Stimulated activated CD8-positive, alpha-beta memory T cell treated with anti-CD3 and anti-CD28 coated beads, Interleukin-15, amount 100 ng/mL, for 24 hours (primary cell): Measurements from ENCODE around the gene NCF2.

Experiments
- DNase-seq: peaks from one replicate; pipeline ENCODE4 v3.0.0-alpha.2; 2020; ENCODE audit warnings: low read depth

The NCF2 gene

GRCh38 chr1:183552441-183552840, 37.8 kb downstream of the NCF2 start:
- no peak for DNase-seq

DNA sequence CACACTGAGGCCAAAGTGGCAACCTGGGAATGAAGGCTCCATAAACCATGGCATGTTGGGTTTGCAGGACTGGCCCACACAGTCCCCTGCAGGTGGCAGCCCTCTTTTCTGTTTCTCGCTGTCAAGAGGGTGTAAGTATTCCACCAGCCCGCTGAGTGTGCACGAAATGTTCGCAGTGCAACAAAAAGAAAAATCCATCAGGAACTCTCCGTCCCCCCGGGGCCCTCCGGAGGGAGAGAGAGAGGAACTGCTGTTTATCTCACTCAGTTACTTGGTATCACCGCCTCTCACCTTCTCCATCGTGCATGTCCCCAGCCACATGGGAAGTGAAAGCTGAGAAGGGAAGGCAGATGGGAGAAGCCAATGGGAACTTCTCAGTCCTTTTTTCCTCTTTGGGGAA, 38.3 kb downstream of the NCF2 start:
- no peak for DNase-seq

DNA sequence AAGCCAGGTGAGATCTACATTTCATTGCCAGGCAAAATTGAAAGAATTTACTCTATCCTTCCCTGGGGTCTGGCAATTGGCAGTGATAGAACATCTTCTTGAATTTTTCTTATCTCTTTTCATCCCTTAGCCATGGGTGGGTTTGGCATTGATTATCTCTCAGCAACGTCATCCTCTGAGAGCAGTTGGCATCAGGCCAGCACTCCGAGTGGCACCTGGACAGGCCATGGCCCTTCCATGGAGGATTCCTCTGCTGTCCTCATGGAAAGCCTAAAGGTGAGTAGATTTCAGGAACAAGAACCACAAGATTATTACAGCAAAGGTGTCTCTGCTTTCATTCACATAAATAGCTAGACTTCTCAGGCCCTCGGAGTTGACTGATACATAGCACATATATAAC, 39.3 kb downstream of the NCF2 start:
- no peak for DNase-seq

GRCh38 chr1:183548116-183548515, 42.1 kb downstream of the NCF2 start:
- DNase-seq, result no peak

DNA sequence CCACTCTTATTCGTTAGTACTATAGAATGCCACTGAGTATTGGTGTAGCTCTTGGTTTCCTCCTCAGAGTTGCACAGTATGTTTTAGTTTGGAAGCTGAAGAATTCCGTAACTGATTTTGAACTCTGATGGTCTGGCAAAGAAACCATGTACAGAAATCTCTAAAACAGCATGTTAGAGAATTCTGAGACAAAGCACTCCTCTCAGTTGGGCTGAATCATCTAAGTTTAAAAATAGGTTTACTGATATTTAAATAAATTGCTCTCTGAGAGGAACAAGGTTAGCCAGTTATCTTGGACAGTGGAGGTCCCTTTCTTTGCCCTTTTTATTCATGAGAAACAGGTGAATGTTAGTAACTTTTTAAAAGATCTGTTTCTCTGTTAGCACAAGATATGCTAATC, 43.8 kb downstream of the NCF2 start:
- no peak for DNase-seq

DNA sequence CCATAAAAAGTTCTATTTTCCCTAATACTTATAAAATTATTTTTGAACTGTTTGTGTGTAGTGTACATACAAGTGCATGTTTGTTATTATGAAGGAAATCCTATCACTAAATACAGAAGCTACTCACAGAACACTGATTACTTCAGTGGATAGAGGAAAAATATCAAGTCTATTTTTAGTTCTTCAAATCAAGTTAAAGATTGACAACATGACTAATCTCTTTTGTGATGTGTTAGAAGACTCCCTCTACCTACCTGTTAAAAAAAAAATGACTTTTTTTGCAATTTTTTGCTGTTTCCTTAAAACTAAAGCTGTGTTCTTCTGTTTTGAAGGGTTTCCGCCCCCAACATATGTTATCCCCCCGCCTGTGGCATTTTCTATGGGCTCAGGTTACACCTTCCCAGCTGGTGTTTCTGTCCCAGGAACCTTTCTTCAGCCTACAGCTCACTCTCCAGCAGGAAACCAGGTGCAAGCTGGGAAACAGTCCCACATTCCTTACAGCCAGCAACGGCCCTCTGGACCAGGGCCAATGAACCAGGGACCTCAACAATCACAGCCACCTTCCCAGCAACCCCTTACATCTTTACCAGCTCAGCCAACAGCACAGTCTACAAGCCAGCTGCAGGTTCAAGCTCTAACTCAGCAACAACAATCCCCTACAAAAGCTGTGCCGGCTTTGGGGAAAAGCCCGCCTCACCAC, 45.5 kb downstream of the NCF2 start:
- DNase-seq, result no peak

DNA sequence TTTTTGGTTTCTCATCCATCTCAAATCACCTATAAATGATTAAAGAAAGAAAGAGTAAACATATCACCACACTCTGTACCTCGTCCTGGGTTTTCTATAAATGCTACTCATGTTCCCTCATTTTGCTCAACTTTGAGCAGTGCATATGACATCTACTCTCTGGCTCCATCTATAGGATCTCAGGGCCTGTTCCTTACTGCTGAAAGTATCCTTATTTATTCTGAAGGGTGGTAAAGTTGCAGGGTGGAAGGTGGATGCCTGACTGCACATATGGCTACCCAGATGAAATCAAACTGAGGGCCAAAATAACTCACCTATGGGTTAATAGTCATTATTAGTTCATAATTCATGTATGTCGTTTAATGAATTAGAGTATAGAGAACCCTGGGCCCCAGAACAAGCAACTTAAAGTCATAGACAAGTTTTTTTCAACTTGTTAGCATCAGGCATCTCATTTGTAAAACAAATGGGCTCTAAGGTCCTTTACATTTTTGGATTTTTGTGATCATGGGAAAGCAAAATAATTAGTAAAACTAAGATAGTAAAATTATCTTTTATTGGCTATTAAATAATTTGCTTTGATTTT, 46.5 kb downstream of the NCF2 start:
- DNase-seq, result no peak

- DNase-seq, result no peak
Observed at GRCh38 chr1:183537405-183537804, 52.9 kb downstream of the NCF2 start.

DNA sequence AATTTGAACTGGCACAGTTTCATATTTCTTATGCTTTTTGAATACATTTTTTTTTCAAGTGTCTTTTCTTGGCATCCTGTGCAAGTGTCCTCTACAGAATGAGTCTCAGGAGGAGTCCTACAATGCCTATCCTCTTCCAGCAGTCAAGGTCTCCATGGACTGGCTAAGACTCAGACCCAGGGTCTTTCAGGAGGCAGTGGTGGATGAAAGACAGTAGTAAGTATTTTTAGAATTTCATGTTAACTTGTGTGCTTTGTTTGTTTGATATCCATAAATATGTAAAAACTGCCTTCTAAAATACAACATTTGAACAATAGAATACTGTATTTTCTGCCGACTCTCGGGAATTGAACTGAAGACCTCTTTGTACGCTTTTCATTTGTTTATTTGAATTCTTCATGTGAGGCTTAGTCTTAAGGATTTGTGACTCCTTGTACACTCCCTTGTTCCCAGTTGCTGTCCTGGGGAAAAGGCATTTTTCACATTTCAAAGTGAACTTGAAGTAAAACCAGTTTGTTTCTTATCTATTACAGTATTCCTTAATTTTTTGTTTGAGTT, 56.6 kb downstream of the NCF2 start:
- DNase-seq, result no peak

DNA sequence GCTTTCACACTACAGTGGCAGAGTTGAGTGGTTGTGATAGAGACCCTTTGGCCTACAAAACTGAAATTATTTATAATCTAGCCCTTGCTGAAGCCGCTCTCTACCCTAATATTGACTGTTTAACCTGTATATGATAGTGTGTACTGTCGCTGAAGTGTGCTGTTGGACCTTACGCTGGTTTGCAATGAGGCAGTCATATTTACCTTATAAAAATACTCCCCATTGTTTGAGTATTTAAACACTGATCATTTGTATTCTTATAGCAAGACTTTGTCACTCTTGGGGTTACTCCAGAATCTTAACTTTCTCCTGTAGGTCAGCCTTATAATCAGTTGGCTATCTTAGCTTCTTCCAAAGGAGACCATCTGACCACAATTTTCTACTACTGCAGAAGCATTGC, 61.7 kb downstream of the NCF2 start:
- no peak for DNase-seq

DNA sequence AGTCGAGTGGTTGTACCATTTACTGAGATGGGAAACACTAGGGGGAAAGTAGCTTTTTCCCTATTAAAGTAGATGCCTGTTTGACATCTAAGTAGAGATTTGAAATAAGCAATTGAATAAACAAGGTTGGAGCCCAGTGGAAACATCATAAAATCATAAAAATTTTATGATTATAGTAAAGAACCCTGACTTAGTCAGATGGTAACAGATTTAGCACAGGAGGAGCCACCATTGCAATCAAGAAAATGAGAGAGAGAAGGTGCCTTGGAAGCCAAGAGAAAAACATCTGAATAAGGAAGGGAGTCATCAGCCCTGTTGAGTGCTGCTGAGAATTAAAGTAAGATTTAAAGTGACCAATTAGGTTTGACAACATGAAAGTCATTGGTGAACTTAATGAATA, 68.2 kb downstream of the NCF2 start:
- DNase-seq, result no peak

DNA sequence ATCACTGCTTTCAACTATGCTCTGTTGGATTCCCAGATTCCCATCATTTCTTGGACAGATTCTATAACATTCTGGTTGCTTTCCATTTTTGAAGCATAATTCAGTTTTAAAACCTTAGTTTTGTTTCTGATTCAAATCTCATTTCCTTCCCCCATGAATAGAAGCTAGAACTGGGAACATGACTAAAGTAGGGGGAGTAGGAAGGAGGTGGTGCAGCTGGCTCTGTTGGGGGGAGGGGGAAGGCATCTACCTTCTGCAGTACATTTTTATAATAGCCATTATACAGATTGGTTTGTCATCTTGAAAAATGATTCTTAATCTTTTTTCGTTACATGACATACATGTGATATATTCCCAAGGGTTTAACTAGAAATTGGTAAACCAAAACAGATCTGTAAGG, 69.9 kb downstream of the NCF2 start:
- DNase-seq, result no peak

GRCh38 chr1:183517401-183517800, 72.9 kb downstream of the NCF2 start:
- no peak for DNase-seq

- no peak for DNase-seq
Observed at GRCh38 chr1:183516725-183517124, 73.5 kb downstream of the NCF2 start.

- DNase-seq, result no peak
Observed at GRCh38 chr1:183515002-183515689, 75.1 kb downstream of the NCF2 start.

DNA sequence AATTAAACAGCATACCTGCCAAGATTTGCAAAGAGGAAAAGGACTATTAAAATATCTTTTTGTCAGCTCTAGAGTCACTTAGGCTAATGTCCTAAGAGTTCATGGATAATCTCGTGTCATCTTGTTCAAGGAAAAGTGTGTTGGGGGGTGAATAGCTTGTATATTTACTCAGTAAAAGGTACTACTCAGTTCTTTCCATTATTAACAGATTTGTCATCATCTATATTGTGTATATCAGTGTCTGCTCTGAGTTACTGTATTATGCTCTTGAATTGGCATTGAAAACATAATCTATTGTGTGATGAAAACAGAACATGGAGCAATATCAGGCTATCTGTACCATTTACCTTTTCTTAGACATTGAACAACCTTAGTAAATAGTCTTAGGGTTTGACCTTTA, 76.0 kb downstream of the NCF2 start:
- no peak for DNase-seq

DNA sequence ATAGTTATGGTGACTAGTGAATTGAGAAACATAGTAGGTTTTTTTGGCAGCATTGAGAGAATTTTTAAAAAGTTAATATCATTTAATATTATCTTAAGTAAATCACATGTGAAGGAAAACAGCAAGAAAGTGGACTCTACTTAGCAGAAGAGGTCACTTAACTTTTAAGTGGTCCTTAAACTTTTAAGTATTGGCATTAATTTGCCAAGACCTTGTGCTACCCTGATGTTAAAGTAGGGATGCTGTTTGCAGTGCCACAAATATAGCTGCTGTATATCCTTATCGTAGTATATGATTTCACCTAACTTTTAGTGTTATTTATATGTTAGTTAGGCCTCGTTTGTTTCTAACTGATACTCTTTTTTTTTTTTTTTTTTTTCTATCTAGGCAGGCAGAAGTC, 77.8 kb downstream of the NCF2 start:
- no peak for DNase-seq

DNA sequence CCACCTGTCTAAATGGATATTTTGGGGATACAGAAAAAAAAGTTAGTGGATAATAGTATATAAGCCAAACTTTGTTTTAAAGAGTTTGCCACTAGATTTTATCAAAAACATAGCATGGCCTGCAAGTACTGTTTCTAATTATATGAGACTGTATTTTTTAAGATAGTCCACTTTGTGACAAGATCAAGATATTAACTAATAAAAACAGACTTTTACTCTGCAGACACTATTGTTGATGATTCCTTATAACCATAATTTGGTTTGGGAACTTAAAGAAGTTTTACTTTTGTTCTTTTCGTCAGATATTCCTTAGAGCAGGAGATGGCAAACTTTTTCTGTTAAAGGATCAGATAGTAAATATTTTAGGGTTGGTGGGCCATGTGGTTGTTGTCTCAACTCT, 81.6 kb downstream of the NCF2 start:
- DNase-seq, result no peak

- DNase-seq, result no peak
Observed at GRCh38 chr1:183506561-183506960, 83.7 kb downstream of the NCF2 start.
